ENCODE measurements around the gene MED28.
"Not testable (repeated sequence)": the region's sequence is repeated elsewhere in the genome, so short reads cannot be mapped to it uniquely, and the experiment has no call there.

Gene MED28

DNA sequence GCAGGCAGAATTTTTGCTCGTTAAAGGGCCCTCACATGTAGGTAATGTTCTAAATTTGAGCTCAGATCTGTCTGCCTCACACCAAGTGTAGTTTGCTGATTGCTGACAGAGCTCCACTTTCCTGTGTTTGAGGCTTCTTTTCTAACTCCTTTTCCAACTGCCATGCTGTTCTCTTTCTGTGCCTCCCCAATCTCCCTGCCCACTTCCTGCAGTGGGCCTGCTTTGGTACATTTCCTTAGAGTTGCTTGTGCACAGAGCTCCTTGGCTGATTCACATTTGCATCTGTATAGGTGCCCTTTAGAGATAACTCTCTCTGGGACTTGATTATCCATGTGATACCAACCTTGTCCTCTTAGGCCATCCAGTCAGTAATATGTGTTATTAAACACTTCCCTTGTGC is 4.5 kb downstream of the MED28 start:
- no peak for DNase-seq (ENCODE audit: low read depth in 2 of 2)

DNA sequence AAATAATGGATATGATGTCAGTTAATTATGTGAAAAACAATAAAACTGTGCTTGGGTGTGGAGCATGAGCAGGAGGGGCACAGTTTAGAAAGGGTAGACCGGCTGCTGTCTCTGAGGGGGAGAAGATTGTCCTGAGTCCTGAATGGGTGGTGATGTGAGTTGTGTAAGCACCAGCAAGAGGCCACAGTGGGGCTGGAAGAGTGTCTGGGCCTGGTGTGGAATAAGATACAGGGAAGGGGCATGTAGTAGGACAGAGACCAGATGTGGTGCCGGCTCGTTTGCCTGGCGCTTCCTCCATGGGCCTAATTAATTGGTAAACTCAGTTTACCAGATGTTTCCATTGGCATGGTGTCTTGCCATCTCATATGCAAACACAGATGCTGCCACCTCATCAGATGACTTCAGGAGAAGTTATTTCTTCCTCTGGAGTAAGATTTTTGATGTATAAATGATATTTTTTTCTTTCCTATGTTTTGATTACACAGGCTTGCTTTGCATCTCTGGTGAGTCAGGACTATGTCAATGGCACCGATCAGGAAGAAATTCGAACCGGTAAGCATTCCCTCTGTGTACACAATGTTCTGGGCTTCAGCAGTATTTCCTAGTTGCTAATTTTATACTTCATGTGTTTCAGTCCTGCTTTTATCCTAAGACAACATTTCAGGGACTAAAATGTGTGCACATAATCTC is 5.1 kb downstream of the MED28 start:
- no peak for DNase-seq (ENCODE audit: low read depth in 2 of 2)

DNA sequence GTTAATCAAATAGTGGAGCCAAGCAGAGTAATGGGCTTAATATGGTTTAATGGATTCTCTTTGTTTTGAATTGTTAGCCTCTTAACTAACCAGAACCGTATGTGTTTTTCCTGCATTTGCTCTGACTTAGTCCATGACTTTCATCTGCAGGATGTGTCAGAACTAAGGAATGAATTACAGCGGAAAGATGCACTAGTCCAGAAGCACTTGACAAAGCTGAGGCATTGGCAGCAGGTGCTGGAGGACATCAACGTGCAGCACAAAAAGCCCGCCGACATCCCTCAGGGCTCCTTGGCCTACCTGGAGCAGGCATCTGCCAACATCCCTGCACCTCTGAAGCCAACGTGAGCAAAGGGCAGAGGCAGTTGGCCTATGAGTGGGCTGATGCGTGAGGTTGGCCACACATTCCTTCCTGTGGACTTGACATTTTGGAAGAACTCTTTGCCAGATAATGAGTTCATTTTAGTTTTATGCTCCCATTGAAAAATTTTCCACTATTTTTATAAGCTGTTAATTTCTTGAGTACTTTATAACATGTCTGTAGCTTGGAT is 9.1 kb downstream of the MED28 start:
- DNase-seq (ENCODE audit: low read depth in 2 of 2): no peak

DNA sequence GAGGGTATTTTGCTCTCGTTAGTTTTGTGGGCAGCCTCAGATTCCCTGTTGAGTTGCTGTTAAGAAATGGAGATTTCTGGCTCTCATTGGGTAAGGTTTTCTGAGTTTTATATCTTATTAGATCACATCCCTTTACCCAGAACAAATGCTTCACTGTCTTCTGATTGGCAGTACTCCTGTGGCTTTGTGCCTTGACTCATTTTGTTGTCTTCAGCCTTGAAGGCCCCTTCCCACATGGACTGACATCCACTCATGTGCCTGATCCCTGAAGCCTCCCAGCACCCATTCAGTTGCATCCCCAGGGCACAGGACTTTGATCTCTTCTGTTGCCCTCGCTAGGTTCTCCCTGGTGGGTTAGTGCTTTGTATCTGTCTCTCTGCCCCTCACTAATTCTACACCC is 10.4 kb downstream of the MED28 start:
- no peak for DNase-seq (ENCODE audit: low read depth in 2 of 2)

DNA sequence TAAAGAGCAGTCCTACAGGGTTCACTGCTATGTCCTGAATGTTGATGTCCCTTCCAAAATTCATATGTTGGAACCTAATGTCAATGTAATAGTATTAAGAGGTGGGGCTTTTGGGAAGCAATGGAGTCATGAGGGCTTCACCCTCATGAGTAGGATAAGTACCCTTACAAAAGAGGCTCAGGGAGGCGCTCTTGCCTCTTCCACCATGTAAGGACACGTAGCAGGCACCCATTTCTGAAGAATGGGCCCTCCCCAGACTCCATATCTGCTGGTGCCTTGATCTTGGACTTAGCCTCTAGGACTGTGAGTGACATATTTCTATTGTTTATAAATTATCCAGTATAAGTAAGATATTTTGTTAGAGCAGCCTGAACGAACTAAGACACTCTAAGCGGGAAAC is 15.8 kb downstream of the MED28 start:
- no peak for DNase-seq (ENCODE audit: low read depth in 2 of 2)

DNA sequence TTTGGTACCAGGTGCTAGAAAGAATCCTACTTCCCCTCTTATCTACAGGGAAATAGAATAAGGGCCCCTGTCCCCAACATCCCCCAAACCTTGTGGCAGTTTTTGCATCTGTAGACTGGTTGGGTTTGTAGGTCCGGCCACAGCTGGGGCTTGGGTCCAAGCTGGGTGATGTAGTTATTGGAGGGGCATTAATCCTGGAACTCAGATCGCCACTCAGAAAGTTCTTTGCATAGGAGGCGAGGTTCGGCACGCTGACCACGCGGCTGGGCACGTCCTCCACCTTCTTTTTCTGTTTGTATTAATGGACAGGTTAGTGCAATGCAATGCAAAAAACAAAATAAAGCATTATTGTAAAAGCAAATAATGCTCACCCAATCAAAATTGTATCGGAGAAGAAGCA is 19.2 kb downstream of the MED28 start:
- DNase-seq (ENCODE audit: low read depth in 2 of 2): no peak

DNA sequence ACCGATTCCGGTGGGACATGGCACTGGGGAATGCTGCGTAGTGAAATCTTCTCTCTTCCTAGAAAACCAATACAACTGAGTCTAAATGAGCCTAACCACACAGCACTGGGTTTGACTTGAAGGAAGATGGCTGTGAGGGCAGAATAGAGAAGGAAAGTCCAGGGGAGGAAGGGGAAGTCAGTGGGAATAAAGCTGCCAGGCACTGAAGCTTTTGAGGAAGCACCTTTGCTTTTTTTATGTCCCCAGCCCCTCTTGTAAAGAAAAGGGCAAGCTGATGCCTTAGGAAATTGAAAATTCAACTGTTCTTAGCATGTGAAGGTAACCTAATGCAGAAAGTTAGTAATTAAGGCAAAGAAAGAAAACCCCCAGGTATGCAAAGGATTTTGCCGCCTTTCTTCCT is 20.6 kb downstream of the MED28 start:
- no peak for DNase-seq (ENCODE audit: low read depth in 2 of 2)

DNA sequence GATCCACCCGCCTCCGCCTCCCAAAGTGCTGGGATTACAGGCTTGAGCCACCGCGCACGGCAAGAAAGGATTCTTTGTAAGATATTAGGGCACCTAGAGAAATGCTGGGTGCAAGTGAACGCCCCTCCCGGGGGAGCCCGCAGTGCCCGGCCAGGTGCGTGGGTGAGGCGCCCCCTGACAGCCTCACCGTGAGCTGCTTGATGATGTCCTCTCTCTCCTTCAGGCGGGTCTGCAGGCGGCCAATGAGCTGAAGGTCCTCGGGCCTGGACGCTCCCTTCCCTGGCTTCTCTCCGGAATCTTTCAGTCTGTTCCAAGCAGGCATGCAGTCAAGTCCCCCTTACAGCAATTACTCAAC is 21.9 kb downstream of the MED28 start:
- no peak for DNase-seq (ENCODE audit: low read depth in 2 of 2)

DNA sequence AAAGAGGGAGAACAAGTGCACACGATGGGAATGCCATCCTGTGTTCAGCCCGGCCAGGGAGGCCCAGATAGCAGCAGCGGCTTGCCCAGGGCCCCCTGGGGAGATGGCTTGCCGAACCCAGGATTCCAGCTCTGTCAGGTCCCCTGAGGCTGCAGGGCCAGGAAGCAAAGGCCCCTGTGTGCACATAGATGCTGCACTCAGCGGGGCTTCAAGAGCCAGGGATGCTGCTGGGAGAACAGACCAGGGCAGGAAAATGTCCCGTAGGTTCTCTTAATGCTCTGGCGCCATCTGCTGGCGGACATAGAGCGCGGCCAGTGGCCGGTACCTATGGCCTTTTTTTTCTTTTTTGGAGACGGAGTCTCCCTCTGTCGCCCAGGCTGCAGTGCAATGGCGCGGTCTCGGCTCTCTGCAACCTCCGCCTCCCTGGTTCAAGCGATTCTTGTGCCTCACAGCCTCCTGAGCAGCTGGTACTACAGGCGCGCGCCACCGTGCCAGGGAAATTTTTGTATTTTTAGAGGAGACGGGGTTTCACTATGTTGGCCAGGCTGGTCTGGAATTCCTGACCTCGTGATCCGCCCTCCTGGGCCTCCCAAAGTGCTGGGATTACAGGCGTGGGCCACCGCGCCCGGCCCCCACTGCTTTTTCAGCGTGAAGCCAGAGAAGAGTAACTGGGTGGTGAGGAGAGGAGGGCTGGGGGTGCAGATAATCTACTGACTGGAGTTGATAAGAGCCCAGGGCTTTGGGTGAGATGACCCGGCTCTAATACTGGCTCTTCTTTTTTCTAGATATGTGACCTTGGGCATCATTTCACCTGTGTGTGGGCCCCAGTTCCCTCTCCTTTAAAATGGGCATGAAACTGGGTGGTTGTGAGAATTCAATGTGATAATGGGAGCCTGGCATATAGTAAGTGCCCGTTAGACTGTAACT is 22.5 kb downstream of the MED28 start:
- DNase-seq (ENCODE audit: low read depth in 2 of 2): peak; percentile 57 to 68

DNA sequence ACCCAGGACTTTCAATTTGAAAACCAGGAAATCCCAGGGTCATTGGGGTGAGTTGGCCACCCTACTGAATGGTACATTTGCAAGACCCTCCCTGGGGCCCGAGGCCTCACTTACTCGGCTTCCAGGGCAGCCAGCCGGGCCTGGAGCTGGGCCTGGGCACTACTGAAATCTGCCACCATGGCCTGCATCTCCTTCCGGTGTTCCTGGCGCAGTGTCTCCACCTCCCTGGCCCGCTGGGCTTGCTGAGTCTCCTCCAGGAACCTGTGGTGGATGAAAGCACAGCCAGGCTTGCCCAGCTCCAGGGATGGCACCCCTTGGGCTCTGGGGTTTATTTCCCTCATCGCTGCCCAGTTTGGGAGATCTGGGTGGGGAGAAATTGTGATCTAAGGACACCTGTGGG is 24.7 kb downstream of the MED28 start:
- no peak for DNase-seq (ENCODE audit: low read depth in 2 of 2)

DNA sequence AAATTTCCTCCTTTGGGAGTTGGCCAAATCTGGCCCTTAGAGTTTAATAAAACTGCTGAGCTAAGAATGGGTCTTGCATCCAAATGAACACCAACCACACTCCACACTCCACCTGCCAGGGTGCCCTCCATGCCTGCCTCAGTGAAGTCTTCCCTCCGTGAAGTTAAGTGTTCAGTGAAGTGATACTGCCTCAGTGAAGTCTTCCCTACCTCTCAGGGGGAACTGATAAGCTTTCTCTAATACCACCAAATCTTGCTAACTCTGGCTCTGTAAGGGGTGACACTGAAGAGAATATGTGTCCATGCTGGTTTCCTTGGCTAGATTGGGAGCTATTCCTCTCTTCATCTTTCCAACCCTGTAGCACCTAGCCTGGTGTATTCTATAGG is 27.9 kb downstream of the MED28 start:
- DNase-seq (ENCODE audit: low read depth in 2 of 2): no peak

DNA sequence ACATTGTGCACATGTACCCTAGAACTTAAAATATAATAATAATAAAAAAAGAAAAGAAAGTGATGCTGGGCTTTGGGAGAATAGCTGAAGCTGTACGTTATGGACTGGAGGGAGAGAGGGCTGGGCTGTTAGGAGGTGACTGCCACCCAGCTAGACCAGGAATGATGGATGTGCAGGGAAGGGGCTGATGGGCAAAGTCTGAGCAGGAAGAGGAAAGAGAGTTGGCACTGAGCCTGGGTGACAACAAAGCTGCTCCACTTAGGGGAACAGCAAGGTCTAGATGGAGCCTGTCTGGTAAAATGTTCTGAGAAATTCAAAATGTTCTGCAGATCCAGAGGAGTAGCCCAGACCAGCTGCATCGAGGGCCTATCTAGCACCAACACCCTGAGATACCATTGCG is 32.3 kb downstream of the MED28 start:
- DNase-seq (ENCODE audit: low read depth in 2 of 2): no peak

DNA sequence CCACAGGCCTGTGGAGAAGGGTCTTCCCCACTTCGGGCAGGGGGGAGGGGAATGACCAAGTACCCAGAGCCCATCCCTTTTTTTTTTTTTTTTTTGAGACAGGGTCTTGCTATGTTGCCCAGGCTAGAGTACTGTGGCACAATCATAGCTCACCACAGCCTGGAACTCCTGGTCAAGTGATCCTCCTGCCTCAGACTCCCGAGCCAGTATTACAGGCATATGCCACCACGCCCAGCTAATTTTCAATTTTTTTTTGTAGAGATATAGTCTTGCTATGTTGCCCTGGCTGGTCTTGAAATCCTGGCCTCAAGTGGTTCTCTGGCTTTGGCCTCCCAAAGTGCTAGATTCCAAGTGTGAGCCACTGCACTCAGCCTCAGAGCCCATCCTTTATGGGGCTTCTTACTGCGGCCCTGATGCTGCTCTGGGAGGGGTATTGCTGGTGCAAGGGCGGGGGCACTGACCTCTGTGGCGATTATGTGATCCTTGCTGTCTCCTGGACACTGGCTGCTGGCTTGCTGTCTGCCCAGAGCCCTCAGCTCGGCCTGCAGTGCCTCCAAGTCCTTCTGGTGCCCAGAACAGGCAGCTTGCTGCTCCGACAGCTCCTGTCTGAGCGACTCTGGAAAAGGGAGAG is 32.9 kb downstream of the MED28 start:
- DNase-seq (ENCODE audit: low read depth in 2 of 2): no peak

DNA sequence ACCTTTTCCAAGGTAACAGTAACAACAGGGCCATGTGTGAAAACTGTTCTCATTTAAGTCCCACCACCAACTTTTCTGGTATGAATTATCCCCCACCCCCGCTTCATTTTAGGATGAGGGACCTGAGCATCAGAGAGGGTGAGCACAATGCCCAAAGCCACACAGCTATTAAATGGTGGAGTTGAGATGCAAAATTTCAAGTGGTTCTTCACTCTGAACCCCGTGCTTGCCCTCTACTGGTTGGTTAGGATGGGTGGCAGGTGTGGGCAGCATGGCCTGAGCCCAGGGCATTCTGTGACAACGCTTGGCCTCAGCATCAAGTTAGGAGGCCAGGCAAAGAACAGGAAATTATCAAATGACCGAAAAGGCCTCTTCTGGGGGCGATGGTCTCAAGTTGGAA is 33.5 kb downstream of the MED28 start:
- DNase-seq (ENCODE audit: low read depth in 2 of 2): no peak

DNA sequence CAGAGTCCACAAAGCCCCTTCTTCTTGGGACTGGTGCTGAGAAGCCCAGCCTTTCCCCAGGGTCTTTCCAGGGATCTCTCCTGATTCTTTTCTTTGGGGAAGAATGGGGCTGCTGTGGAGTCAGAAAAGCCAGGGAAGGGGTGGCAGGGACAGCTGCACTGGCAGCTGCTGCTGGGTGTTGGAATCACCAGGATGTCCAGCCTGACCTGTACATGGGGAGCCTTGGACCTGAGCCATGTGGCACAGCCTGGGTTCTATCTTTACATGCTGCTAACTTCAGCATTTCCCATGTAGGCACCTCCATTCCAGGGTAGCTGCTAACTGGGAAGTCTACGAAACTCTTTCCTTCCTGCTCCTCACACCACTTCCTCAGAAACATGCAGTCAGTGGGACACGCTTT is 36.0 kb downstream of the MED28 start:
- DNase-seq (ENCODE audit: low read depth in 2 of 2): no peak

DNA sequence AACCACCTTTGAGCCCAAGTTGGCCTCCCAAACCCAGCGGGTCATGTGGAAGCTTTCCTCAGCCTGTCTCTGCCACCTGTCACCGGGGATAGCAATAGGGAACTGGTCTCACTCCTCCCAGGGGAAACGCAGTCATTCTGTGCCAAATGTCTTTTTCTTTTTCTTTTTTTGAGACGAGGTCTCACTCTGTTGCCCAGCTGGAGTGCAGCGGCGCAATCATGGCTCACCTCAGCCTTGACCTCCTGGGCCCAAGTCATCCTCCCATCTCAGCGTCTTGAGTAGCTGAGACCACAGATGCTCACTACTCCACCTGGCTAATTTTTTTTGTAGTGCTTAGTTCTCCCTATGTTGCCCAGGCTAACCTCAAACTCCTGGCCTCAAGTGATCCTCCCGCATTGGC is 40.3 kb downstream of the MED28 start:
- DNase-seq (ENCODE audit: low read depth in 2 of 2): no peak

DNA sequence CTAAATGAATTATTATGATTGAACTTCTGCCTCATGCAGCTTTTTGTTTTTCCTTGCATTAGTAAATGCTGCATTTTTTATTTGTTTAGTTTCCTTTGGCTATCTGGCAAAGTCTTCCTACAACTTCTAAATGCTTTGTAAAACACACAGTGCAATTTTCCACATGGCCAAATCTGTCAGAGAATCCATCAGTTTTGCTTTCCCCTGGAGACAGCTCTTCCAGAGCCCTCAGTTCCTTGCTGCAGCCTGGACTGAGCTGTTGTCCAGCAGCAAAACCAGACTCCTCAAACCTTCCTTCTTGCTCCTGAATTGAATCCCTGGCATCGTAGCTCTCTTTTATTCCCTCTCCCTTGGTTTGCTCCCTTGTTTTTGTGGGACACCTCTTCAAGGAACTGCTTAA is 42.6 kb downstream of the MED28 start:
- no peak for DNase-seq (ENCODE audit: low read depth in 2 of 2)

DNA sequence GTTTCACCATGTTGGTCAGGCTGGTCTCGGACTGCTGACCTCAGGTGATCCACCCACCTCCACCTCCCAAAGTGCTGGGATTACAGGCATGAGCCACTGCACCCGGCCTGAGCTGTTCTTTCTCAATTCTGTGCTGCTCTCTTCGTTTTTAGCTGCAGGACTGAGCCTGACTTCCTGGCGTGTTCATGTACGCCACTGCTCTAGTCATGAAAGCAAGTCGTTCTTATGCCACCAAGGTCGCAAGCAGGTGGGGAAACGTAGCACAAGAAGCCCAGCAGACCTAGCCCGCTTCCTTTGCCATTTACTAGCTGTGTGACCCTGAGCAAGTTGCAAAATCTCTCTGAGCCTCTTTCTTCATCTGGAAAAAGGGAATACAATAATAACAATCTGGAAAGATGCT is 43.4 kb downstream of the MED28 start:
- no peak for DNase-seq (ENCODE audit: low read depth in 2 of 2)

DNA sequence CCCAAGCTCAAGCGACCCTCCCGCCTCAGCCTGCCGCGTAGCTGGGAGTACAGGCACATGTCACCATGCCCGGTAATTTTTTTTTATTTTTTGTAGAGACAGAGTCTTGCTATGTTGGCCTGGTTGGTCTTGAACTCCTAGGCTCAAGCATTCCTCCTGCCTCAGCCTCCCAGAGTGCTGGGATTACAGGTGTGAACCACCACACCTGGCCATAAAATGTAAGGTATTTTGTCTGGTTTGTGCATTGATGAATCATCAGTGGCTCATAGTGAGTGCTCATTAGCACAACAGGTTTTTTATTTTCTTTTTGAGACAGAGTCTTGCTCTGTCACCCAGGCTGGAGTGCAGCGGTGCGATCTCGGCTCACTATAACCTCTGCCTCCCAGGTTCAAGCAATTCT is 44.8 kb downstream of the MED28 start:
- DNase-seq (ENCODE audit: low read depth in 2 of 2): not testable (repeated sequence)

DNA sequence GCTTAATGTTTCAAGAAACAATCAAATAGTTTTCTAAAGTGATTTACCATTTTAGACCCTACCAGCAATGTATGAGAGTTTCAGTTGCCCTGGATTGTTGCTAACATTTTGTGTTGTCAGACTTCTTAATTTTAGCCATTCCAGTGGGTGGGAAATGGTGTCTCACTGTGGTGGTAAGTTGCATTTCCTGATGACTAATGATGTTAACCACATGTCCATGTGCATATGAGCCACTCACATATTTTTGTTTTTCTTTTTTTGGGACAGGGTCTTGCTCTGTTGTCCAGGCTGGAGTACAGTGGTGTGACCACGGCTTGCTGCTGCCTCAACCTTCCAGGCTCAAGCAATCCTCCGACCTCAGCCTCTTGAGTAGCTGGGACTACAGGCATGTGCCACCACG is 48.3 kb downstream of the MED28 start:
- no peak for DNase-seq (ENCODE audit: low read depth in 2 of 2)

DNA sequence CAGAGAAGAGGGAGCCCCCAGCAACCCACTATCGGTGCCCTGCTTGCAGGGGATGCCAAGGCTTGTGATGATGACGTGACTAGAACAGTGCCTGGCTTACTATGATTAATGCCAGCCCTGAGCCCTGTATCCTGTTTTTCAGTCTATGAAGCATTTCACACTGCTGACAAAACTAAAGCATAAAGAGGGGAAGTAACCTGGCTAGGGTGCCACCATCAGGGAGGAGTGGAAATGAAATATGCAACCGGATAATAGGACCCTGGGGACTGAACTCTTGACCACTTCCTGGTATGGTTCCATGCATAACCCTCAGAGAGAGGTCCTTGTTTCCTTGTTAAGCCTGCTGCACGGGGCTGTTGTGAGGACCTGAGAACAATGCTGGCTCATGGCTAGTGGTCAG is 50.3 kb downstream of the MED28 start:
- no peak for DNase-seq (ENCODE audit: low read depth in 2 of 2)

DNA sequence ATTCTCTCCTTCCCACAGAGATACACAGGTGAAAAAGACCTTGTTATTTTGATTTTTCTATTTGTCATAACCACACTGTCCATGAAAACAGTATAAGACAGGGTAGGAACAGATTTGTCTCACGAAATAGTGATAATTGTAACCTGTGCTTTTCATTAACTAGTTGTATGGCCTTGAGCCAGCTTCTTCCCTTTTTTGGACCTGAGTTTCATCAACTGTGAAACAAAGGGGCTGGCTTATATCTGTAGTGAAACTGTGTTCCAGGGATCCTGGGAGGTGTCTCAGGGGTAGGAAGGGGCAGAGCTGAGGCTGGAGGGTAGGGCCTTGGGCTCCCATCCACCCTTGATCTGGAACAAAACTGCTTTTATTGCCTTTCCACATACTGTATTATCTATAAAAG is 50.9 kb downstream of the MED28 start:
- DNase-seq (ENCODE audit: low read depth in 2 of 2): no peak

DNA sequence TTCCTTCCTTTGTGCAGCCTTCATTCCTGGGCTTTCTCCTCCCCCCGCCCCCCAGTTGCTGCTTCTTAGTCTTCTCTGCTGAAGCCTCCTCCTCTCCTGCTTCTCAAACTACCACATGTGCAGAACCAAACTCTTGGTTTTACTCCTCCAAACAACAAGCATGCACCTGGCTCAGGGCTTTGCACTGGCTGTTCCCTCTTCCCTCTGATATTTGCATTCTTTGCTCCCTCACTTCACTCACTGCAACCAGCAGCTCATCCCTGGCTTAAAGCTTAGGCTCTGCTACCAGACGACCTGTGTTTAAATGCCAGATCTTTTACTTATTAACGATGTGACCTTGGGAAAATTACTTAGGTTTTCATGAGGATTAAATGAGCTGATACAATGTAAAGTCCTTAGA is 51.4 kb downstream of the MED28 start:
- DNase-seq (ENCODE audit: low read depth in 2 of 2): no peak
